ENCODE results near the gene FARSB. TPM values are rescaled to one million over a fixed set of nuclear protein-coding genes. Genes with fewer than 3 reads are reported as not detected.

Gene FARSB
- total RNA-seq, 1 experiment from 2014 or later, result 32.9 TPM

DNA sequence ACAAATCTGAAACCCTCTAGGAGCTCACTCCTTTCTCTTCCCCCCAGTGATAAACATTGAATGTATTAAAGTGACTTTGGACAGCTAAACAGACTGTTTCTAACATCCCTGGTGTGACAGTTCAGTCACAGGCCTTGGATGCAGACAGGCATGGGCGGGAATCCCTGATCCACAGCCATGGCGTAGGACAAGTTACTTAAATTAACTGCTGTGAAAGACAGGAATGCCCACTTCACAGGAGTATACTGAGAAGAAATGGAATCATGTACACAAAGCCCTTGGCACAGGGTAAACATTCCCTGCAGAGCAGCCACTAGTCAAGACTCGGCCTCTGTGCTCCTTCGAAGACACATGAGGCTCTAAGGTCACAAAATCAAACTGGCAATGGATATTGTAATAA lies 34.0 kb downstream of the FARSB start:
- Histone ChIP-seq H3K79me2 (ENCODE audit: low read length) (no peaks in the 10 kb centered on the region), H3K9me3 (ENCODE audit: low read length) (no peaks in the 10 kb centered on the region), H3K27me3 (ENCODE audit: low read length) (no peaks in the 10 kb centered on the region), H3K9me2 (replicated peaks; ENCODE audit: low read length) (no peaks in the 10 kb centered on the region), H3K27ac (ENCODE audit: low read length) (no peak overlapping the region), H3K4me3 (ENCODE audit: low read length) (no peak overlapping the region), H2AFZ (ENCODE audit: low read length) (no peak overlapping the region), H3K9ac (ENCODE audit: low read length) (no peak overlapping the region), H3K36me3 (ENCODE audit: low read depth, low read length) (peaks cover 59% of the 10 kb centered on the region), H3K4me1 (ENCODE audit: insufficient read depth, low read length) (no peaks in the 10 kb centered on the region), H3F3A (ENCODE audit: low read length, unreplicated experiment) (no peaks in the 10 kb centered on the region), H3K4me2 (ENCODE audit: low read length) (no peak overlapping the region), H4K20me1 (ENCODE audit: low read length) (no peaks in the 10 kb centered on the region)
- TF ChIP-seq EZH2phosphoT487 (IDR thresholded peaks at IDR 0.05; ENCODE audit: borderline replicate concordance, low read length), result no peak
- TF ChIP-seq EZH2 (IDR thresholded peaks at IDR 0.05; ENCODE audit: low read length, unreplicated experiment), result no peak
- TF ChIP-seq, protein P1, sequence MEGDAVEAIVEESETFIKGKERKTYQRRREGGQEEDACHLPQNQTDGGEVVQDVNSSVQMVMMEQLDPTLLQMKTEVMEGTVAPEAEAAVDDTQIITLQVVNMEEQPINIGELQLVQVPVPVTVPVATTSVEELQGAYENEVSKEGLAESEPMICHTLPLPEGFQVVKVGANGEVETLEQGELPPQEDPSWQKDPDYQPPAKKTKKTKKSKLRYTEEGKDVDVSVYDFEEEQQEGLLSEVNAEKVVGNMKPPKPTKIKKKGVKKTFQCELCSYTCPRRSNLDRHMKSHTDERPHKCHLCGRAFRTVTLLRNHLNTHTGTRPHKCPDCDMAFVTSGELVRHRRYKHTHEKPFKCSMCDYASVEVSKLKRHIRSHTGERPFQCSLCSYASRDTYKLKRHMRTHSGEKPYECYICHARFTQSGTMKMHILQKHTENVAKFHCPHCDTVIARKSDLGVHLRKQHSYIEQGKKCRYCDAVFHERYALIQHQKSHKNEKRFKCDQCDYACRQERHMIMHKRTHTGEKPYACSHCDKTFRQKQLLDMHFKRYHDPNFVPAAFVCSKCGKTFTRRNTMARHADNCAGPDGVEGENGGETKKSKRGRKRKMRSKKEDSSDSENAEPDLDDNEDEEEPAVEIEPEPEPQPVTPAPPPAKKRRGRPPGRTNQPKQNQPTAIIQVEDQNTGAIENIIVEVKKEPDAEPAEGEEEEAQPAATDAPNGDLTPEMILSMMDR (conservative IDR thresholded peaks at IDR 0.05; ENCODE audit: low read depth, low read length), result no peak
- BruUV-seq (replicated peaks), result no TSS peak
- intact Hi-C loops (cut with micrococcal nuclease), result no loop called here
- DNase-seq (no peak), ATAC-seq (no peak)
- ChIA-PET POLR2A (ENCODE audit: unreplicated experiment) (no interaction called here), CTCF (no interaction called here)

DNA sequence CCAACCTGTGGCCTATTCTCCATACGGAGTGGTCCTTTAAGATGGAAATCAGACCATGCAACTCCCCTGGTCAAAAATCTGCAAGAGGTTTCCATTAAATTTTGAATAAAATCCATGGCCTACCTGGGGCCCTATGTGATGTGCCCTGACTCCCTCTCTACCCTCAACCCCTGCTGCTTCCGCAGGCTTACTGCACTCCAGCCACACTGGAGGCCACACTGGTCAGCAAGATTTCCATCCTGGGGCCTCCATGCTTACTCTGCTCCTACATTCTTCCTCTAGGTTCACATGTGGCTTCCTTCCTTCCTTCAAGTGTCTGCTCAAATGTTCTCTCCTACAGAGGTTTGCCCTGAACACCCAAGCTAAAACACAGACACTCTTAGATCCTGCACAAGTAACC lies 40.6 kb downstream of the FARSB start:
- no peaks in the 10 kb centered on the region for H3K79me2 ChIP-seq (ENCODE audit: low read length)
- no peak overlapping the region for H3K27ac ChIP-seq (ENCODE audit: low read length)
- peaks cover 46% of the 10 kb centered on the region for H3K36me3 ChIP-seq (ENCODE audit: low read depth, low read length)
- TF ChIP-seq EZH2 (IDR thresholded peaks at IDR 0.05; ENCODE audit: low read length, unreplicated experiment) (no peak), EZH2phosphoT487 (IDR thresholded peaks at IDR 0.05; ENCODE audit: borderline replicate concordance, low read length) (no peak)
- TF ChIP-seq, protein P1 (conservative IDR thresholded peaks at IDR 0.05; ENCODE audit: low read depth, low read length), result no peak
- BruUV-seq (replicated peaks), result no TSS peak
- no peak overlapping the region for H2AFZ ChIP-seq (ENCODE audit: low read length)
- POLR2A ChIA-PET (ENCODE audit: unreplicated experiment), result no interaction called here
- no peaks in the 10 kb centered on the region for H4K20me1 ChIP-seq (ENCODE audit: low read length)
- no peaks in the 10 kb centered on the region for H3K27me3 ChIP-seq (ENCODE audit: low read length)
- ATAC-seq (no peak), DNase-seq (no peak)
- no peaks in the 10 kb centered on the region for H3K9me3 ChIP-seq (ENCODE audit: low read length)
- H3K4me3 ChIP-seq (ENCODE audit: low read length), result no peak overlapping the region
- H3K9ac ChIP-seq (ENCODE audit: low read length), result no peak overlapping the region
- no peak overlapping the region for H3K4me2 ChIP-seq (ENCODE audit: low read length)
- H3F3A ChIP-seq (ENCODE audit: low read length, unreplicated experiment), result no peaks in the 10 kb centered on the region
- H3K9me2 ChIP-seq (replicated peaks; ENCODE audit: low read length), result no peaks in the 10 kb centered on the region
- intact Hi-C loops (cut with micrococcal nuclease), result loop anchor here (10.0 kb wide), 1 partner anchor 561 kb away; no protein-coding TSS in a partner anchor
- CTCF ChIA-PET, result no interaction called here
- no peaks in the 10 kb centered on the region for H3K4me1 ChIP-seq (ENCODE audit: insufficient read depth, low read length)

DNA sequence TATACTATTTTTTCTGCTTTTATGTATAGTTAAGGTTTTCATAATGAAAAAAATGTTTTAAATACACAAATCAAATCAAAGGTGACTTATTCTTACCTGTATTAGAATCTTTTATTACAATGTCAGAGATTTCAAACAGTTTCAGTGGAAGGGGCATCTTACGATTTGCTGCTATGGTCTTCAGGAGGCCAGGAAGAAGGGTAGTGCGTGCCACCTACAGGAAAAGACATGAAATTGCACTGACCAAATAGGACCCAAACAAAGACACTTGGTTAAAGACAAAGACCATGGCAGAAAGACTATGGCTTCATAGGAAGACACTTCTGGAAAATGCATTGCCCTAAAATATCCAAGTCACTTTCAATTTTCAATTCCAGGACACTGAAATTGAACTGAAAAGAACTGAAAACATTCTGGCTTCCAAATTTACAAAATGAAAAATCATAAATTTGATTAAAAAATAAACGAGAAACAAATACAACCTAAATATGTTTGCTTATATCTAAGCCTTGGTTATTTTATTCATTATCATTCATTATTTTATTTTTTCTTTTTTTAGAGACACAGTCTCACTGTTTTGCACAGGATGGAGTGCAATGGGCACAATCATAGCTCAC lies 42.1 kb downstream of the FARSB start:
- Histone ChIP-seq H3F3A (ENCODE audit: low read length, unreplicated experiment) (no peaks in the 10 kb centered on the region), H2AFZ (ENCODE audit: low read length) (no peak overlapping the region), H3K4me1 (ENCODE audit: insufficient read depth, low read length) (no peaks in the 10 kb centered on the region), H3K79me2 (ENCODE audit: low read length) (no peaks in the 10 kb centered on the region), H3K36me3 (ENCODE audit: low read depth, low read length) (peaks cover 50% of the 10 kb centered on the region), H3K27me3 (ENCODE audit: low read length) (no peaks in the 10 kb centered on the region), H3K9ac (ENCODE audit: low read length) (no peak overlapping the region), H4K20me1 (ENCODE audit: low read length) (no peaks in the 10 kb centered on the region), H3K9me3 (ENCODE audit: low read length) (no peaks in the 10 kb centered on the region), H3K9me2 (replicated peaks; ENCODE audit: low read length) (no peaks in the 10 kb centered on the region), H3K27ac (ENCODE audit: low read length) (no peak overlapping the region), H3K4me3 (ENCODE audit: low read length) (no peak overlapping the region), H3K4me2 (ENCODE audit: low read length) (no peak overlapping the region)
- no TSS peak for BruUV-seq (replicated peaks)
- intact Hi-C loops (cut with micrococcal nuclease), result loop anchor here (1.0 to 10.0 kb wide), 2 partner anchors 296 to 559 kb away; no protein-coding TSS in a partner anchor
- TF ChIP-seq, protein P1 (conservative IDR thresholded peaks at IDR 0.05; ENCODE audit: low read depth, low read length), result peak; percentile 85
- TF ChIP-seq EZH2phosphoT487 (IDR thresholded peaks at IDR 0.05; ENCODE audit: borderline replicate concordance, low read length), result no peak
- ChIA-PET POLR2A (ENCODE audit: unreplicated experiment) (no interaction called here), CTCF (no interaction called here)
- DNase-seq (peak; percentile 61), ATAC-seq (peak; percentile 80)
